Stomach smooth muscle (tissue), 2 donors: ENCODE measurements around the gene E2F1.

Source experiments
- H3K27ac ChIP-seq: one replicate; pipeline ENCODE4 v1.7.0; 2013; ENCODE audit warnings: mild to moderate bottlenecking, low read length, inconsistent platforms
- H3K27me3 ChIP-seq, 2 donors: one replicate each; pipeline ENCODE4 v1.7.0; 2013; ENCODE audit warnings: low read length in 2 of 2; ENCODE audit not compliant: insufficient read depth in 2 of 2, control insufficient read depth in 1 of 2
- H3K36me3 ChIP-seq, 2 donors: one replicate each; pipeline ENCODE4 v1.7.0; 2013; ENCODE audit warnings: low read length in 2 of 2; ENCODE audit not compliant: control insufficient read depth in 2 of 2, insufficient read depth in 2 of 2
- H3K4me1 ChIP-seq: one replicate; pipeline ENCODE4 v1.7.0; 2013; ENCODE audit warnings: low read length; ENCODE audit not compliant: control insufficient read depth, insufficient read depth
- H3K4me3 ChIP-seq, 2 donors: one replicate each; pipeline ENCODE4 v1.7.0; 2013; ENCODE audit warnings: low read length in 2 of 2
- H3K9ac ChIP-seq, 2 donors: one replicate each; pipeline ENCODE4 v1.7.0; 2013; ENCODE audit warnings: low read length in 2 of 2, mild to moderate bottlenecking in 1 of 2
- H3K9me3 ChIP-seq, 2 donors: one replicate each; pipeline ENCODE4 v1.7.0; 2013; ENCODE audit warnings: low read length in 2 of 2; ENCODE audit not compliant: control insufficient read depth in 2 of 2
- donor health status: healthy.
- donor health status: Pancreatic carcinoma.

Gene E2F1

GRCh38 chr20:33725607-33726264 lies 39.6 kb upstream of the E2F1 start:
- H3K9ac ChIP-seq, result no peak overlapping the region
- no peaks in the 10 kb centered on the region for H3K9me3 ChIP-seq
- no peaks in the 10 kb centered on the region for H3K36me3 ChIP-seq
- H3K27me3 ChIP-seq, result no peaks in the 10 kb centered on the region
- H3K4me3 ChIP-seq, result no peak overlapping the region
- no peaks in the 10 kb centered on the region for H3K4me1 ChIP-seq
- H3K27ac ChIP-seq, result no peak overlapping the region

GRCh38 chr20:33724439-33725094 lies 38.4 kb upstream of the E2F1 start:
- no peak overlapping the region for H3K27ac ChIP-seq
- no peak overlapping the region for H3K9ac ChIP-seq
- H3K9me3 ChIP-seq, result no peaks in the 10 kb centered on the region
- H3K4me3 ChIP-seq, result no peak overlapping the region
- H3K36me3 ChIP-seq, result no peaks in the 10 kb centered on the region
- H3K27me3 ChIP-seq, result no peaks in the 10 kb centered on the region
- H3K4me1 ChIP-seq, result peaks cover 5% of the 10 kb centered on the region

GRCh38 chr20:33721391-33722140 lies 35.4 kb upstream of the E2F1 start:
- H3K36me3 ChIP-seq, result no peaks in the 10 kb centered on the region
- no peak overlapping the region for H3K4me3 ChIP-seq
- H3K9me3 ChIP-seq, result no peaks in the 10 kb centered on the region
- H3K27ac ChIP-seq, result no peak overlapping the region
- peaks cover 12% of the 10 kb centered on the region for H3K4me1 ChIP-seq
- no peak overlapping the region for H3K9ac ChIP-seq
- H3K27me3 ChIP-seq, result no peaks in the 10 kb centered on the region

- Histone ChIP-seq H3K9me3 (no peaks in the 10 kb centered on the region), H3K36me3 (no peaks in the 10 kb centered on the region), H3K27ac (peak within 1 kb of the TSS; percentile 69)
These were observed 34.0 kb upstream of the E2F1 start, which contains the start of gene PXMP4 for GRCh38 chr20:33719989-33720709. Gene PXMP4 (minus strand): TSS chr20:33720310. CDS start chr20:33720207, 103 bp downstream.

GRCh38 chr20:33719277-33719988 lies 33.2 kb upstream of the E2F1 start:
- no peaks in the 10 kb centered on the region for H3K9me3 ChIP-seq
- peak overlapping the region; percentile 75 to 83 for H3K9ac ChIP-seq
- peaks cover 12% of the 10 kb centered on the region for H3K4me1 ChIP-seq
- H3K36me3 ChIP-seq, result peaks cover 0 to 2% of the 10 kb centered on the region in 2 donors
- peak overlapping the region; percentile 88 to 97 for H3K4me3 ChIP-seq
- H3K27ac ChIP-seq, result peak overlapping the region; percentile 69
- no peaks in the 10 kb centered on the region for H3K27me3 ChIP-seq

More at GRCh38 chr20:33719989-33720709, 34.0 kb upstream of the E2F1 start, which contains the start of gene PXMP4:
- H3K9ac ChIP-seq, result peak within 1 kb of the TSS; percentile 75 to 83
- peaks cover 12% of the 10 kb centered on the region for H3K4me1 ChIP-seq
- peak within 1 kb of the TSS; percentile 88 to 97 for H3K4me3 ChIP-seq
- no peaks in the 10 kb centered on the region for H3K27me3 ChIP-seq

GRCh38 chr20:33716498-33716897 lies 30.3 kb upstream of the E2F1 start:
- Histone ChIP-seq H3K27ac (no peak overlapping the region), H3K4me1 (peaks cover 12% of the 10 kb centered on the region), H3K36me3 (peaks cover 15 to 19% of the 10 kb centered on the region in 2 donors), H3K4me3 (no peak overlapping the region), H3K9ac (no peak overlapping the region), H3K27me3 (no peaks in the 10 kb centered on the region), H3K9me3 (no peaks in the 10 kb centered on the region)

GRCh38 chr20:33713865-33714367 lies 27.7 kb upstream of the E2F1 start:
- H3K4me1 ChIP-seq, result peaks cover under 1% of the 10 kb centered on the region
- H3K9me3 ChIP-seq, result no peaks in the 10 kb centered on the region
- no peak overlapping the region for H3K4me3 ChIP-seq
- no peaks in the 10 kb centered on the region for H3K27me3 ChIP-seq
- no peak overlapping the region for H3K27ac ChIP-seq
- H3K36me3 ChIP-seq, result peaks cover 20 to 30% of the 10 kb centered on the region in 2 donors
- no peak overlapping the region for H3K9ac ChIP-seq

- Histone ChIP-seq H3K27ac (no peak overlapping the region), H3K4me1 (no peaks in the 10 kb centered on the region), H3K4me3 (no peak overlapping the region), H3K9ac (no peak overlapping the region), H3K27me3 (no peaks in the 10 kb centered on the region), H3K9me3 (no peaks in the 10 kb centered on the region), H3K36me3 (peaks cover 27 to 38% of the 10 kb centered on the region in 2 donors)
These were observed 25.2 kb upstream of the E2F1 start for GRCh38 chr20:33711446-33711738.

- H3K9me3 ChIP-seq, result no peaks in the 10 kb centered on the region
- H3K4me1 ChIP-seq, result no peaks in the 10 kb centered on the region
- peaks cover 27 to 38% of the 10 kb centered on the region in 2 donors for H3K36me3 ChIP-seq
- H3K4me3 ChIP-seq, result no peak overlapping the region
- H3K27ac ChIP-seq, result no peak overlapping the region
- no peak overlapping the region for H3K9ac ChIP-seq
- no peaks in the 10 kb centered on the region for H3K27me3 ChIP-seq
These were observed 24.7 kb upstream of the E2F1 start for GRCh38 chr20:33710681-33711445.
